Measurements from ENCODE around the gene AMDHD1.

GRCh38 chr12:95989504-95990123, 46.5 kb downstream of the AMDHD1 start:
- TF ChIP-seq EZH2 (IDR thresholded peaks at IDR 0.05; ENCODE audit: low read length, missing control alignments): no peak
- TF ChIP-seq CTCF (conservative IDR thresholded peaks at IDR 0.05 in 1 of 2, IDR thresholded peaks at IDR 0.05 in 1 of 2; ENCODE audit: low read depth in 1 of 2, low read length in 2 of 2): no peak

All from fibroblast of lung (primary cell).